Sigmoid colon (tissue), 4 donors: ENCODE results near the gene RING1.

Source experiments
- CTCF ChIP-seq, 4 experiments: fragments of 450-650 bp in 3 of 4; fragments of 200-600 bp in 1 of 4; IDR thresholded peaks; one replicate each; pipeline ENCODE4 v1.5.1; 2016 to 2019; ENCODE audit warnings: antibody characterized with exemption in 4 of 4, mild to moderate bottlenecking in 3 of 4, moderate library complexity in 2 of 4
- EP300 ChIP-seq, 4 donors: sonication (generic); formaldehyde crosslinking; IDR thresholded peaks; one replicate each; pipeline ENCODE4 v1.6.1; 2017; ENCODE audit warnings: antibody characterized with exemption in 4 of 4
- POLR2A ChIP-seq, 2 donors: fragments of 450-650 bp; IDR thresholded peaks; one replicate each; pipeline ENCODE4 v1.6.1; 2016; ENCODE audit warnings: antibody characterized with exemption in 2 of 2, mild to moderate bottlenecking in 2 of 2, moderate library complexity in 2 of 2
- POLR2AphosphoS5 ChIP-seq, 4 donors: sonication (generic); formaldehyde crosslinking; IDR thresholded peaks; one replicate each; pipeline ENCODE4 v1.6.1; 2017; ENCODE audit warnings: antibody characterized with exemption in 4 of 4

- TF ChIP-seq POLR2A (IDR thresholded peaks at IDR 0.05), result no peak
- no peak for TF ChIP-seq CTCF (IDR thresholded peaks at IDR 0.05)
- TF ChIP-seq EP300 (IDR thresholded peaks at IDR 0.05), result no peak
- no peak for TF ChIP-seq POLR2AphosphoS5 (IDR thresholded peaks at IDR 0.05)
These were observed 50.7 kb downstream of the RING1 start for GRCh38 chr6:33259032-33259431.
